ENCODE measurements around the gene TMEM167A.
"Not testable (repeated sequence)": the region's sequence is repeated elsewhere in the genome, so short reads cannot be mapped to it uniquely, and the experiment has no call there.

TMEM167A gene

DNA sequence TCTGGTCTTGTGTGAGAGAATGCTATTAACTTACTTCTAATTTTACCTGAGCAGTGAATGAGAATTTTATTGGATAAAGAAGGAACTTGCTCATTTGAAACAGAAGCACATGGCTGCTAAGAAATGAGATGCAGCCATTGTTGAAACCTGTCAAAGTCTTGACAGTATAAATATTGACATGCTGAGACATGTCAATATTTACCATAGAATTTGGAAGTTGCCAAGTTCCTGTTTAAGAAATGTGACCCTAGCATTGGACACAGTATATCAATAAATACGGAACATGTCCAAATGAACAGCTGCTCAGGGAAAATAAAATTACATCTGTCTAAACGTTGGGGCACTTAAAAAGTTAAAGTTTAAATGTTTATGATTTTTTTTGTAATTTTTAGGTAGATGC lies 7.9 kb upstream of the TMEM167A start:
- no peak for DNase-seq

GRCh38 chr5:83084336-83084735 lies 7.1 kb upstream of the TMEM167A start:
- DNase-seq, result no peak

DNA sequence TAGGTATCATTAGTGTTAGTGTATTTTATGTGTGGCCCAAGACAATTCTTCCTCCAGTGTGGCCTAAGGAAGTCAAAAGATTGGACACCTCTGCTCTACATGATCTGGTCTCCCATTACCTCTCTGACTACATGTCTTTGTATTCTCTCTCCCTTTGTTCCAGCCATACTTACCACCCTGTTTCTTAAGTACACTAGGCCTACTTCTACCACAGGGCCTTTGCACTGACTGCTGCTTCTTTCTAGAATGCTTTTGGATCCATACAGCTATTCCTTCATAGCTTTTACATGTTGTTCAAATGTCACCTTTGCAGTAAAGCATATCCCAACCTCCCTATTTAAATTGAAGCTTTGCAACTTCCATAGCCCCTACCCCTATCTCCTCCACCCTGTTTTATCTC lies 5.6 kb upstream of the TMEM167A start:
- DNase-seq, result no peak

DNA sequence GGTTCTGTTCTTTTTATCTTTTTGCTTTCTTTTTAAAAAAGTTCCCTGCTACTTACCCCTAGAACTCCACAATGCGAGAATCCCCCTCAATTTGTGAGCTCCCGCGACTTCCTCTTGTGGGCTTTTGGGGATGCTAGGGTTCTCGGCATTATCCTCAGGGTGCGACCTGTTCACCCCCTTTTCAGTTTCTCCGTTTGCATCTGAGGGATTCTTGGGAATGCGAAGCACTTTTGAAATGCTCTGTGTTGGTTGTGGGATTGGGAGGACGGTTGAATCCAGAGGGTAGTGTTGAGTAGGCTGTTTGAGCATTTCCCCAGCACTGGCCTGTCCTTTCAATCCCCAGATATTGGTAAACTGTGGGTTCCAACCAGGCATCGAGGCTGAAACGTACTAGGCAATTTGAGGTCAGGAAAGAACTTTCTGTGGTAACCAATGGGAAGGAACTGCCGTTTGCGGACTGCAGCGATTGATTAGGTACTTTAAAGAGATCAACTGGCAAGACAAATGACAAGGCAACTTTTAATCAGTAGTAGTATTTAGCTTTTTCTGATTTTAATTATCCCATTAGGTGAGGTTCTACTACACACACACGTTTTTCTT lies 568 bp upstream of the TMEM167A start:
- DNase-seq, result no peak

DNA sequence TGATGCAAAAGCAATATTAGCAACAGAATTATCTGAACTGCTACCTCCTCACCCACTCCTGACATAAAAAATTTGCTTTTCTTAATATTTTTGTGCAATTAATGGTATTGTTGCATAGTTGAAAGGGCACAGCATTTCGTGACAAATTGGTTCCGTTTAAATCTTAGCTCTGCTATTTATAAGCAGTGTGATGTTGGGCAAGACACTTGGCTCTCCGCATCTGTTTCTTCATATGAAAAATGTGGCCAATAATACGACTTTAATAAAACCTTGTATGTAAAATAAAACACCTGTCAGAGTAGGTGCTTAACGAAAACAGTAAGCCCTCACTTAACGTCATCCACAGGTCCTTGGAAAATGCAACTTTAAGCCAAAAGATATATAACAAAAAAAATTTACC lies 4.2 kb downstream of the TMEM167A start:
- DNase-seq, result no peak

DNA sequence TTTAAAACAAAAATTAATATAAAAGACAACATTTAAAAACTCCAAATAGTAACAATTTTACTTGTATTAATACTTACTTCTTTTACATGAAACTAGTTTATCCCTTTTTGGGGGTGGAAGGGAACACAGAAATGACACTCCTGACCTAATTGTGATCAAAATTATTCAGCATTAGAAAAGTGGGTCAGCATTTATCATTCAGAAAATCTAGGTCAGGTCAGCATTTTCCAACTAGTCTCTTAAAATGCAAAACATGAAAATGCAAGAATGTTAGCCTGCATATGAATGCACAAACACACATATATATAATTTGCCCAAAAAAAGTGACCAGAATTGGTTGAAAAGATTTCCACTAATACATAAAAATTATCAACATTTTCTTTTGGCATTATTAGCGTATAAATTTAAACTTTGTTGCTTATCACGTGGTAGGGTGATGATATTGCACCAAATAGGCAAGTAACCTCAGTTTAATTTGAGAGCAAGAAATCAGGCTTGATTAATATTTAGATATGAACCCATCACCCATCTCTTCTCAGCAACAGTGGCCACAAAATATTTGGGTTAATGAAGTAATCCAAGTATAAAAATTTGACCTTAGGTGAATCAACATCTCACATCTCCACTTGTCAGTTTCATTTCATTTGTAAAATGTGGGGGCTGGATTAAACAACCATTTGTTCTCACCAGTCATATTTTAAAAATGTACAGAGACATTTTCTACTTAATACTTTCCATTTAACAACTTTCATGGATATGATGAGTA lies 5.7 kb downstream of the TMEM167A start:
- DNase-seq, result no peak

DNA sequence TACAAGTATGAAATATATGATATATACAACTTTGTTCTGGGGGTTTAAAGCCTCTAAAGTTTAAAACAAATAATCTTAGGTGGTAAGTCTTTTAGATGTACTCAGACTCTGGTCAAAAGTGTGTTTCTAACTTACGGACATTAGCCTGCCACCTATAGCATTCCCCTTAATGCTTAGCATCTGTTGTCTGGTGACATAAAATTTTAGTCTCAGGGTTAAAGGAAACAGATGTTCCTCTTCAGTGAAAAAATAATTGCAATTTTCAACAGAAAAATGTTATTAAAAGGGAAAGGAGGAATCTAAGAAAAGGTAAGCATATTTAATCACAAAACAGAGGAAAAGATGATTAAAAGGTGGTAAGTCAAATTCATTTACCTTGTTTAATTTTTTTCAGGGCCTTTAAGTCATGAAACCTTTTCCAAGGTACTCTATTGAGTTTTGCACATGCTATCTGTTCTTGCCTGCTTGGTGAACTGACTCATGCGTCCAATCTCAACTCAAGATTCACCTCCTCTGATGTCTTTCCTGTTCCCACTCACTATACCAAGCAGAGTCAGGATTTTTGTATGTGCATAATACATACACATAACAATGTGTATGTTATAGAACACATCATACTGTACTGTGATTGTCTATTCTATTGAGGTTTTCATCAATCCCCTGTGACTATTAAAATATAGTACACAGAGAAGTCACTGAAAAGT lies 7.9 kb downstream of the TMEM167A start:
- no peak for DNase-seq

DNA sequence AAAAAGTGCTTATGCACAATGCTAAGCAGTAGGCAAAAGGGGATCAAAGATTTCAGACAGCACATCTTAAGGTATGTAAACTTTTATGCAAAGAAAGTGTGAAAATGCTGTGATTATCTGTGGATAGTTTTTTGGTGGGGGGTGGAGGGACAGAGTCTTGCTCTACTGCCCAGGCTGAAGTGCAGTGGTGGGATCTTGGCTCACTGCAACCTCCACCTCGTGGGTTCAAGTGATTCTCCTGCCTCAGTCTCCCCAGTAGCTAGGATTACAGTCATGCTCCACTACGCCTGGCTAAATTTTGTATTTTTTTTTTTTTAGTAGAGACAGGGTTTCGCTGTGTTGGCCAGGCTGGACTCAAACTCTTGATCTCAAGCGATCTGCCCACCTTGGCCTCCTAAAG lies 9.8 kb downstream of the TMEM167A start:
- DNase-seq, result not testable (repeated sequence)

DNA sequence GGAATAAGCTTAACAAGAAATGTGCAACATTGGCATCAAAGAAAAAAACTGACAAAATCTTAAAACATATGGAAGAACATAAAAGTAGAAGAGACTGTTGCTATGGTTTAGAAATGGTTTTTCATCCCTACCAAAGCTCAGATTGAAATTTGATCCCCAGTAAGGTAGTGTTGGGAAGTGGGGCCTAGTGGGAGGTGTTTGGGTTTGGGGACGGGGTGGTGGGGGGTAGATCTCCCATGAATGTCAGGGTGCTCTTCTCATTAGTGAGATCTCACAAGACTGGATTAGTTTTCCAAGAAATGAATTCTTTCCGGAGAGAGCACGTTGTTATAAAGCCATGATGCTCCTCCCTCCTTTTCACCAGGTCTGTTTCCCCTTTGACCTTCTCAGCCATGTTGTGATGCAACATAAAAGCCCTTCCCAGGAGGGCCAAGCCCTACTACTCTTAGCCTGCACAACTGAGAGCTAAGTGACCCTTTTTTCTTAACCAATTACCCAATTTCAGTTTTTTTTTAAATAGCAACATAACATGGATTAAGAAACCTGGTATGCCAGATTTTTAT lies 10.6 kb downstream of the TMEM167A start:
- no peak for DNase-seq

- no peak for DNase-seq
Measured at GRCh38 chr5:83059341-83059740, 17.9 kb downstream of the TMEM167A start.

DNA sequence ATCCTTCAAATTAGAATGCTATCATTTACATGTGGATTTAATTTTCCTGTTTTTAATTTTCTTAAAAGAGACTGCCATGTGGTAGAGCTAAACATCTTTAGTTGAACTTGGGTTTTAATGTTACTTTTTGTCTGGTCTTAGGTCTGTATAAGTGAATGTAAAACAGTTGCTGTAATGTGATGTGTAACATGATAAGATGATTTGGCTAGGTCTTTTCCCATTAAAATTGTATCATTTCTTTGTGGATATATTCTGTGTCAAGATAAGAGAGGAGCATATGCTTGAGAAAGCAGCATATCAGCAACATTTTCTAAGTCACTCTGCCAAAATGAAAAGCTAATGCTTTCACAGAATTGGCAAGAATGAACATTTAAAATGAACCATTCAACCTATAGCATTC lies 18.5 kb downstream of the TMEM167A start:
- DNase-seq, result no peak

DNA sequence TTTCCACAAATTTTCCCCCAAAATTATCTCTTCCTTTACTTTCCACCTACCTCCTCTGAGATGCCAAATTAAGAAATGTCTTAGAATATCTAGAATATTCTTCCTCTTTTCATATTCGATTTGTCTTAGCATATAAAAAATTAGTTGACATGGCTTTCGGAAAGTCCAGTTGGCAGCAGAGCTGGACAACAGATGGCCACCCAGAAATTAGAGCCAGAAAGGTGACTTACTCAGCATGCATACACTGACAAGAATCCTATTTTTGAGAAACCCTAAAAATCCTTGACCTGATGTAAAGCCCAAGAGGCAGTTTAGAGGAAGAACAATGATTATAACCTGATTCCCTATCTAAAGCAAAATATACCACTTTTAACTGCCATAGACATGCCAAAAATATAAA lies 22.0 kb downstream of the TMEM167A start:
- DNase-seq, result no peak

GRCh38 chr5:83050723-83051340 lies 26.4 kb downstream of the TMEM167A start:
- DNase-seq, result no peak

DNA sequence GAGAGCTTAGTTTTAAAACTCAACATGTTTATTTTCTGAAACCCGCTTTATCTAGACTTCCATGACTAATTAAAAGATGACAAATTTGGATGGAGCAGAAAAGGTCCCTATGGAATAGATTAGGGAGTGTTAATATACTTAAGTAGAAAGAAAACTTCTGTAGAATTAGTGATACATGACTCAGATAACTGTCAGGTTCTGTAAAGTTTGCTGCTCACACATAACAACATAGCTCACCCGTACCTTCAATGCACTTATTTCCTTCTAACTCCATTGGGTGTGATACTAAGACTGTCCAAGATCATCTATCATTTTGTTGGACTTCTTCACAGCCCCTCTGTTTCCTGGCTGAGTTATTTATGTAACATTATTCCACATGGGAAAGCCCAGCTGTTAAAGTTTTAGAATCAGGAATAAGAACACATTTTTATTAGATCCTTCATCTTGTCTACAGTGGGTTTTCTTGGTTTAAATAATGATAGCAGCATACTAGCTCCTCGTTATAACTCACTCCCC lies 27.8 kb downstream of the TMEM167A start:
- no peak for DNase-seq

- DNase-seq, result no peak
Measured at GRCh38 chr5:83048811-83049210, 28.4 kb downstream of the TMEM167A start.

GRCh38 chr5:83048277-83048676 lies 28.9 kb downstream of the TMEM167A start:
- no peak for DNase-seq

- no peak for DNase-seq
Measured at GRCh38 chr5:83044926-83045325, 32.3 kb downstream of the TMEM167A start.

GRCh38 chr5:83042507-83042906 lies 34.7 kb downstream of the TMEM167A start:
- DNase-seq, result no peak

- no peak for DNase-seq
Measured at GRCh38 chr5:83038924-83039323, 38.3 kb downstream of the TMEM167A start.

DNA sequence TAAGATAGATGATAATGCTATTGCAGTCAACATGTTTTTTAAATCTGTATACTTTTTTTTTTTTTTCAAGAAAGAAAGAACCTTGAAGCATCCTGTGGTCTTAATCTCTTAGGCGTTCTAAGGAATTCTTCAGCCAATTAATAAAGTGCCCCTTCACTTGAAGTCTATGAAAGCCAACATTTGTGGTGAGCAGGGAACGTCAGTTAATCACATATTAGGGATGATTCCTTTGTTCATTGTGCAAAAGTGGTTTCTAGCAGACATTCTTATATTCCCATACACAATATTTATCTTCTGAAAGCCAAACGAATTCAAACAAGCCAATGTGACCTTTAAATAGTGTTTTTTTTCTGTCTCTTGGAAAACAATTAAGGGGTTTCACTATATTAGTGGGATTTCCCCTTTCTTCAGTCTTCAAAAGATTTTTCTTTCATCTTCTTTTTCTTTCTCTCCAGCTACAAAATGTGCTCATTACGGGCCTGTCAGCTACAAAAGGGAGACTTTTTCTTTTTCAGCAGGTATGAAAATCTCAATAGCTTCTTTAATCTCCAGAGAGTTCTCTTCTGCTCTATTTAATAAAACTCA lies 40.1 kb downstream of the TMEM167A start:
- peak; percentile 13 for DNase-seq

- peak; percentile 93 for DNase-seq
Measured at GRCh38 chr5:83035373-83036100, 41.7 kb downstream of the TMEM167A start.
